Measurements from ENCODE around the gene CELA2A. TPM values are rescaled to one million over a fixed set of nuclear protein-coding genes. Genes with fewer than 3 reads are reported as not detected.
"Not testable (repeated sequence)": the region's sequence is repeated elsewhere in the genome, so short reads cannot be mapped to it uniquely, and the experiment has no call there.

Gene CELA2A
- total RNA-seq, 4 donors from 2014 or later = not detected

GRCh38 chr1:15453734-15454133, 2.8 kb upstream of the CELA2A start:
- WGBS = 69% methylated on average over 6 of the region's 11 CpGs
- Histone ChIP-seq H3K27ac (replicated peaks in 1 of 4) (peak overlapping the region in 3 of 4 donors; percentile 2 to 57 (median 24)), H3K27me3 (no peaks in the 10 kb centered on the region), H3K36me3 (no peaks in the 10 kb centered on the region), H3K9me3 (peaks cover 0 to 3% (median 0%) of the 10 kb centered on the region in 4 donors), H3K4me1 (peaks cover 0 to 12% (median 6%) of the 10 kb centered on the region in 4 donors), H3K4me3 (no peak overlapping the region)
- intact Hi-C loops (cut with DNase I) = no loop called here
- DNase-seq (ENCODE audit: extremely low spot score) = no peak
- TF ChIP-seq POLR2A (IDR thresholded peaks at IDR 0.05; ENCODE audit: low read depth) = no peak
- no peak for TF ChIP-seq CTCF (IDR thresholded peaks at IDR 0.05)
- TF ChIP-seq EP300 (IDR thresholded peaks at IDR 0.05) = no peak
- no peak for TF ChIP-seq POLR2AphosphoS5 (IDR thresholded peaks at IDR 0.05)

GRCh38 chr1:15454256-15454655, 2.3 kb upstream of the CELA2A start:
- Histone ChIP-seq H3K36me3 (no peaks in the 10 kb centered on the region), H3K4me3 (no peak overlapping the region), H3K9me3 (peaks cover 0 to 3% (median 0%) of the 10 kb centered on the region in 4 donors), H3K4me1 (peaks cover 0 to 12% (median 6%) of the 10 kb centered on the region in 4 donors), H3K27ac (replicated peaks in 1 of 4) (peak overlapping the region in 2 of 4 donors; percentile 2 to 57), H3K27me3 (no peaks in the 10 kb centered on the region)
- TF ChIP-seq CTCF (IDR thresholded peaks at IDR 0.05) = no peak
- no peak for TF ChIP-seq POLR2AphosphoS5 (IDR thresholded peaks at IDR 0.05)
- no peak for TF ChIP-seq EP300 (IDR thresholded peaks at IDR 0.05)
- no peak for TF ChIP-seq POLR2A (IDR thresholded peaks at IDR 0.05; ENCODE audit: low read depth)
- intact Hi-C loops (cut with DNase I) = no loop called here
- WGBS = 59% methylated on average over 3 of the region's 3 CpGs
- DNase-seq (ENCODE audit: extremely low spot score) = no peak

- Histone ChIP-seq H3K36me3 (no peaks in the 10 kb centered on the region), H3K27ac (replicated peaks in 1 of 4) (no peak overlapping the region), H3K9me3 (peaks cover 0 to 3% (median 0%) of the 10 kb centered on the region in 4 donors), H3K4me3 (no peak overlapping the region), H3K27me3 (no peaks in the 10 kb centered on the region), H3K4me1 (peaks cover 0 to 21% (median 17%) of the 10 kb centered on the region in 4 donors)
- DNase-seq (ENCODE audit: extremely low spot score) = no peak
- TF ChIP-seq POLR2A (IDR thresholded peaks at IDR 0.05; ENCODE audit: low read depth) = no peak
- TF ChIP-seq EP300 (IDR thresholded peaks at IDR 0.05) = no peak
- no peak for TF ChIP-seq POLR2AphosphoS5 (IDR thresholded peaks at IDR 0.05)
- TF ChIP-seq CTCF (IDR thresholded peaks at IDR 0.05) = no peak
- WGBS = 96% methylated on average over 6 of the region's 6 CpGs
- intact Hi-C loops (cut with DNase I) = no loop called here
Observed at GRCh38 chr1:15455522-15455921, 1.0 kb upstream of the CELA2A start.

GRCh38 chr1:15457585-15457984, 1.1 kb downstream of the CELA2A start:
- H3K27ac ChIP-seq (replicated peaks in 1 of 4) = no peak overlapping the region
- H3K4me1 ChIP-seq = peaks cover 0 to 21% (median 17%) of the 10 kb centered on the region in 4 donors
- intact Hi-C loops (cut with DNase I) = no loop called here
- H3K9me3 ChIP-seq = no peaks in the 10 kb centered on the region
- DNase-seq (ENCODE audit: extremely low spot score) = no peak
- no peak overlapping the region for H3K4me3 ChIP-seq
- TF ChIP-seq CTCF (IDR thresholded peaks at IDR 0.05) = no peak
- no peak for TF ChIP-seq EP300 (IDR thresholded peaks at IDR 0.05)
- TF ChIP-seq POLR2A (IDR thresholded peaks at IDR 0.05; ENCODE audit: low read depth) = no peak
- TF ChIP-seq POLR2AphosphoS5 (IDR thresholded peaks at IDR 0.05) = no peak
- no peaks in the 10 kb centered on the region for H3K27me3 ChIP-seq
- WGBS = 82% methylated on average over 2 of the region's 2 CpGs
- no peaks in the 10 kb centered on the region for H3K36me3 ChIP-seq

- 79% methylated on average over 4 of the region's 4 CpGs for WGBS
- H3K4me1 ChIP-seq = peaks cover 0 to 18% (median 16%) of the 10 kb centered on the region in 4 donors
- H3K36me3 ChIP-seq; intact Hi-C loops (cut with DNase I); H3K9me3 ChIP-seq; H3K27me3 ChIP-seq; H3K4me3 ChIP-seq; H3K27ac ChIP-seq (replicated peaks in 1 of 4); DNase-seq (ENCODE audit: extremely low spot score): not testable (repeated sequence)
Observed at GRCh38 chr1:15458388-15458787, 1.9 kb downstream of the CELA2A start.
